H1 (cell line): ENCODE measurements around the gene CAPNS1. TPM values are rescaled to one million over a fixed set of nuclear protein-coding genes. Genes with fewer than 3 reads are reported as not detected.
A peak's percentile ranks its signal among the peaks of the same experiment; 100 is the strongest.

Source experiments
- CTCF ChIA-PET: fragments of 300-600 bp; sonication (Branson Sonifier 250); formaldehyde crosslinking; loops from one replicate; lab custom pipeline; 2021; ENCODE audit not compliant: partially characterized antibody; lab: Charles Lee
- POLR2A ChIA-PET: fragments of 300-600 bp; sonication (Branson Sonifier 250); formaldehyde crosslinking; loops from one replicate; lab custom pipeline; 2021; ENCODE audit warnings: inconsistent platforms; ENCODE audit not compliant: partially characterized antibody; lab: Charles Lee
- DNase-seq, 2 experiments: peaks; one replicate each; pipeline versions ENCODE4 v3.0.0 to v3.0.0-alpha.2; 2010 to 2022; ENCODE audit warnings: low spot score in 2 of 2, low read depth in 1 of 2, mixed read lengths in 1 of 2
- FAIRE-seq: peaks from 2 replicates; lab custom pipeline; 2011; peaks lifted over from hg19 to GRCh38; lab: Jason Lieb, UNC
- H2AFZ ChIP-seq: 2 replicates; pipeline ENCODE4 v1.8.1; 2012; ENCODE audit warnings: low read length, inconsistent platforms
- H2AK5ac ChIP-seq: 2 replicates; pipeline ENCODE4 v1.6.1; 2013; ENCODE audit warnings: low read depth, low read length
- H2BK120ac ChIP-seq: replicated peaks from 2 replicates; pipeline ENCODE3; 2013; ENCODE audit warnings: low read depth, low read length, inconsistent platforms
- H2BK12ac ChIP-seq: 2 replicates; pipeline ENCODE4 v1.6.1; 2013; ENCODE audit warnings: low read depth, low read length
- H2BK15ac ChIP-seq: 2 replicates; pipeline ENCODE4 v1.6.1; 2013; ENCODE audit warnings: low read length
- H2BK20ac ChIP-seq: 2 replicates; pipeline ENCODE4 v1.6.1; 2013; ENCODE audit warnings: low read length
- H2BK5ac ChIP-seq: 2 replicates; pipeline ENCODE4 v1.6.1; 2013; ENCODE audit warnings: low read depth, low read length
- H3K14ac ChIP-seq: 2 replicates; pipeline ENCODE4 v1.6.1; 2013; ENCODE audit warnings: inconsistent platforms; ENCODE audit not compliant: insufficient read length
- H3K18ac ChIP-seq: 2 replicates; pipeline ENCODE4 v1.6.1; 2013; ENCODE audit warnings: low read length; ENCODE audit errors: extremely low read depth
- H3K23ac ChIP-seq: 2 replicates; pipeline ENCODE4 v1.6.1; 2013; ENCODE audit warnings: inconsistent platforms; ENCODE audit not compliant: insufficient read length
- H3K23me2 ChIP-seq: 2 replicates; pipeline ENCODE4 v1.6.1; 2013; ENCODE audit warnings: low read depth, low read length
- H3K27ac ChIP-seq: 2 replicates; pipeline ENCODE4 v1.6.1; 2011; ENCODE audit warnings: low read depth, low read length, inconsistent platforms
- H3K27me3 ChIP-seq, 4 experiments: replicated peaks in 1 of 4; 1 replicate in 1 of 4; 2 replicates in 3 of 4; pipeline versions ENCODE4 v1.6.1 to v1.8.1; 2011 to 2013; ENCODE audit warnings: low read length in 3 of 4, mild to moderate bottlenecking in 3 of 4, inconsistent platforms in 2 of 4, mixed read lengths in 2 of 4, moderate library complexity in 1 of 4; ENCODE audit not compliant: control insufficient read depth in 3 of 4, insufficient read depth in 3 of 4; ENCODE audit errors: extremely low read depth in 1 of 4
- H3K36me3 ChIP-seq, 4 experiments: 2 replicates each; pipeline versions ENCODE4 v1.6.1 to v1.8.1; 2011 to 2013; ENCODE audit warnings: mild to moderate bottlenecking in 4 of 4, low read length in 3 of 4, moderate library complexity in 2 of 4, control low read depth in 1 of 4, inconsistent platforms in 1 of 4; ENCODE audit not compliant: insufficient read depth in 4 of 4, control insufficient read depth in 2 of 4
- H3K4ac ChIP-seq: replicated peaks from 2 replicates; pipeline ENCODE3; 2013; ENCODE audit warnings: low read length, low read depth, mixed read lengths, inconsistent platforms; ENCODE audit not compliant: insufficient read length
- H3K4me1 ChIP-seq, 4 experiments: replicated peaks in 1 of 4; 1 replicate in 1 of 4; 2 replicates in 3 of 4; pipeline versions ENCODE4 v1.6.1 to v1.8.1; 2011 to 2013; ENCODE audit warnings: low read length in 3 of 4, inconsistent platforms in 2 of 4, mixed read lengths in 1 of 4; ENCODE audit not compliant: insufficient read depth in 4 of 4, control insufficient read depth in 3 of 4
- H3K4me2 ChIP-seq, 2 experiments: 2 replicates each; pipeline versions ENCODE4 v1.6.1 to v1.8.1; 2011 to 2013; ENCODE audit warnings: low read depth in 2 of 2, low read length in 2 of 2, control low read depth in 1 of 2, inconsistent platforms in 1 of 2, mild to moderate bottlenecking in 1 of 2; ENCODE audit not compliant: insufficient read depth in 1 of 2
- H3K4me3 ChIP-seq, 4 experiments: fragments of 200-600, 300-600 bp in 1 of 4; sonication (generic), shearing (Covaris generic), sonication (Bioruptor Twin) in 1 of 4; 2 replicates each; pipeline versions ENCODE4 v1.5.1 to v1.8.1; 2011 to 2016; ENCODE audit warnings: low read length in 4 of 4, low read depth in 3 of 4, control low read depth in 2 of 4, inconsistent platforms in 2 of 4, mild to moderate bottlenecking in 2 of 4, mixed read lengths in 1 of 4, moderate library complexity in 1 of 4; ENCODE audit not compliant: insufficient read depth in 2 of 4; ENCODE audit errors: extremely low read depth in 1 of 4
- H3K56ac ChIP-seq: replicated peaks from 2 replicates; pipeline ENCODE3; 2013; ENCODE audit warnings: low read depth, mild to moderate bottlenecking, mixed read lengths, low read length, inconsistent platforms; ENCODE audit not compliant: insufficient read length
- H3K79me1 ChIP-seq: 2 replicates; pipeline ENCODE4 v1.6.1; 2013; ENCODE audit warnings: low read depth, low read length, control low read depth
- H3K79me2 ChIP-seq, 2 experiments: 2 replicates each; pipeline versions ENCODE4 v1.6.1 to v1.8.1; 2012 to 2013; ENCODE audit warnings: low read length in 2 of 2, mild to moderate bottlenecking in 2 of 2, inconsistent platforms in 1 of 2; ENCODE audit not compliant: insufficient read depth in 2 of 2, control insufficient read depth in 1 of 2
- H3K9ac ChIP-seq, 4 experiments: replicated peaks in 1 of 4; 1 replicate in 1 of 4; 2 replicates in 3 of 4; pipeline versions ENCODE4 v1.6.1 to v1.8.1; 2011 to 2013; ENCODE audit warnings: low read depth in 3 of 4, low read length in 3 of 4, control low read depth in 2 of 4, mild to moderate bottlenecking in 2 of 4, moderate library complexity in 2 of 4, inconsistent platforms in 1 of 4; ENCODE audit errors: extremely low read depth in 1 of 4
- H3K9me3 ChIP-seq, 2 experiments: 2 replicates each; pipeline versions ENCODE4 v1.6.1 to v1.8.1; 2012 to 2013; ENCODE audit warnings: mild to moderate bottlenecking in 2 of 2, moderate library complexity in 2 of 2, control low read depth in 1 of 2, inconsistent platforms in 1 of 2, low read depth in 1 of 2, low read length in 1 of 2, mixed read lengths in 1 of 2; ENCODE audit not compliant: insufficient read depth in 2 of 2
- H4K20me1 ChIP-seq, 2 experiments: replicated peaks in 1 of 2; 2 replicates each; pipeline versions ENCODE3 to v1.8.1; 2011 to 2013; ENCODE audit warnings: inconsistent platforms in 2 of 2, low read length in 2 of 2, mild to moderate bottlenecking in 1 of 2; ENCODE audit not compliant: insufficient read depth in 2 of 2, control insufficient read depth in 1 of 2
- H4K5ac ChIP-seq: 2 replicates; pipeline ENCODE4 v1.6.1; 2013; ENCODE audit warnings: low read length, low read depth, mixed read lengths, inconsistent platforms; ENCODE audit not compliant: insufficient read length
- H4K8ac ChIP-seq: 2 replicates; pipeline ENCODE4 v1.8.0; 2013; ENCODE audit warnings: mild to moderate bottlenecking, moderate library complexity, low read length, inconsistent platforms; ENCODE audit not compliant: insufficient read depth; ENCODE audit errors: extremely low read depth
- H4K91ac ChIP-seq: replicated peaks from 2 replicates; pipeline ENCODE3; 2013; ENCODE audit warnings: low read length, mixed read lengths, inconsistent platforms; ENCODE audit not compliant: insufficient read length
- CBX5 ChIP-seq: fragments of 300-800, 300-1000 bp; sonication (generic); IDR thresholded peaks from 2 replicates; pipeline ENCODE4 v1.7.1; 2016; ENCODE audit warnings: antibody characterized with exemption, low read length, low read depth
- GTF2F1 ChIP-seq: IDR thresholded peaks from 2 replicates; pipeline ENCODE4 v1.6.1; 2012; ENCODE audit warnings: low read depth, low read length, improper control_type of control experiment, borderline replicate concordance
- MAFK ChIP-seq: IDR thresholded peaks from 2 replicates; pipeline ENCODE4 v1.6.1; 2012; ENCODE audit warnings: low read depth, mild to moderate bottlenecking, improper control_type of control experiment, low read length
- POLR2AphosphoS5 ChIP-seq: IDR thresholded peaks from 2 replicates; pipeline ENCODE4 v1.6.1; 2011; ENCODE audit warnings: low read depth, low read length
- WGBS, 2 experiments: shearing (Covaris generic) in 1 of 2; methylation state at CpG; one replicate each; pipeline versions ENCODE4 v1.1.6 to v1.1.7; 2013 to 2015; ENCODE audit warnings: low lambda C conversion rate in 2 of 2, mixed read lengths in 2 of 2, inconsistent platforms in 1 of 2, low coverage in 1 of 2, missing lambda C conversion rate in 1 of 2; ENCODE audit not compliant: insufficient replicate concordance in 2 of 2, insufficient coverage in 1 of 2, insufficient read length in 1 of 2; ENCODE audit errors: extremely low coverage in 1 of 2, missing lambda C conversion rate in 1 of 2; 5-methylcytosine and 5-hydroxymethylcytosine counted together
- polyA plus RNA-seq, 7 experiments: library from polyadenylated mRNA; depleted of rRNA in 3 of 7; stranded (reverse) in 5 of 7; unstranded in 2 of 7; fragments of >200 nt in 5 of 7; fragments of 200-250 nt in 2 of 7; gene quantifications; 1 replicate in 5 of 7; 2 replicates in 1 of 7; 4 replicates in 1 of 7; pipeline versions ENCODE4 v1.2.1 to v1.2.3, GENCODE V29; 2011 to 2013; ENCODE audit warnings: missing spikeins in 2 of 7, mixed read lengths in 2 of 7
- total RNA-seq: library from RNA; stranded (reverse); fragmentation: NEBNext Ultra II Directional; extraction: Animal tissue kit (Norgen Biotek cat#: 25700); gene quantifications from 2 replicates; pipeline ENCODE4 v1.2.1, GENCODE V29; 2021

CAPNS1 gene
- total and polyA plus RNA-seq, 2 of the 8 experiments (the other 6 are each of a cell fraction or from before 2014, with no cell fraction given): 382 to 438 TPM

DNA sequence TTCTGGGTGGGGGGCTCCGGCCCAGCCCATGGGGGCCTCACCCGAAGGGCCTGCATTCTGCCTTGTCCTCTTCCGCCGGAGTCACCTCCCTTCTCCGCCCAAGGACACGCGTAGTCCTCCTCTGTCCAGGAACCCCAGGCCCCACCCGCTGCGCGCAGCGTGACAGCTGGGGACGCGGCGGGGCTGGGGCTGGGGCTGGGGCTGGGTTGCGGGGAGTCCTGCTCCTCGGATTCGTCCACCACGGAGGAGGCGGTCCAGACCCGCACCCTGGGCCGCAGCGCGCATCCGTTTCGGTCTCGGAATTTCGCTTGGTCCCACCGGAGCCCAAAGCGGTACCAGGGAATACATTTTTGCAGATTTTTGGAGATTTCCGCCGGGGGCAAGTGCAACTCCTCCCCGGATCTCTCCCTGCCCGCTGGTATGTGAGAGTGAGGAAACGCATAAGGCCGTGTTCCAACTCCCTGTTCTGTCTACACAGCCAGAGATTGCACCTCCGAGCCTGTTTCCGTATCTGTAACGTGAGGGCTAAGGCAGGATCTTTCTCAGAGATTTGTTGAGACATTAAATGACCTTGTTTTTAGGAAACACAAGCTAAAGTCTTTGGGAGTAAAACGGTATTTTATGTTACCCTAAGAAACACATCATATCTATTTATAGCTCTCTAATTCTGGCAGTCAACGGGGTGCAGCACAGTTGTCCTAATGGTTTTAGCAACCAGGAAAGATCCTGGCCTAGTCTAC is 12.7 kb downstream of the CAPNS1 start, which contains the start of gene COX7A1:
Gene COX7A1 (minus strand): TSS at position 96 of the 740 bp plus-strand sequence. CDS start 40 bp downstream, at position 56.
- no peak within 1 kb of the TSS for H4K5ac ChIP-seq
- WGBS, 2 experiments: 72% methylated on average over 22 of the region's 40 CpGs; no CpG with 5 or more reads in 1 of the 2 experiments
- H3K23ac ChIP-seq: no peak within 1 kb of the TSS
- H2AFZ ChIP-seq: no peak within 1 kb of the TSS
- H4K91ac ChIP-seq: no peak within 1 kb of the TSS
- H4K8ac ChIP-seq: no peak within 1 kb of the TSS
- peaks cover 0 to 8% of the 10 kb centered on the region in 2 experiments for H4K20me1 ChIP-seq
- H3K4me2 ChIP-seq: peak within 1 kb of the TSS; percentile 58 to 97
- no peak within 1 kb of the TSS for H2BK20ac ChIP-seq
- H3K79me1 ChIP-seq: no peaks in the 10 kb centered on the region
- H3K14ac ChIP-seq: no peak within 1 kb of the TSS
- ChIA-PET POLR2A (interaction anchor here (0.7 to 4.2 kb wide), 13 partner anchors 9 to 154 kb away, joined by 3 to 29 read pairs (median 5); partner anchors contain the start of genes CAPNS1, ZNF146 and ZNF565), CTCF (interaction anchor here (0.6 to 2.9 kb wide), 5 partner anchors 8 to 577 kb away, joined by 3 to 17 read pairs (median 5); no protein-coding TSS in a partner anchor)
- no peaks in the 10 kb centered on the region for H3K79me2 ChIP-seq
- peak within 1 kb of the TSS; percentile 21 to 47 (median 38); a peak in 7 of 8 replicates for H3K4me3 ChIP-seq
- H2AK5ac ChIP-seq: no peak within 1 kb of the TSS
- no peak within 1 kb of the TSS for H2BK15ac ChIP-seq
- H2BK12ac ChIP-seq: no peak within 1 kb of the TSS
- no peak for DNase-seq
- H3K56ac ChIP-seq: no peak within 1 kb of the TSS
- no peak within 1 kb of the TSS; the same call in 1 of the 2 replicates for H2BK5ac ChIP-seq
- no peaks in the 10 kb centered on the region for H3K9me3 ChIP-seq
- H3K27ac ChIP-seq: no peak within 1 kb of the TSS
- no peak for FAIRE-seq
- H3K27me3 ChIP-seq: no peaks in the 10 kb centered on the region
- peaks cover 4 to 24% (median 7%) of the 10 kb centered on the region in 4 experiments; a peak in 5 of 8 replicates for H3K36me3 ChIP-seq
- no peak within 1 kb of the TSS for H2BK120ac ChIP-seq
- H3K18ac ChIP-seq: no peak within 1 kb of the TSS; the same call in 1 of the 2 replicates
- no peak within 1 kb of the TSS for H3K4ac ChIP-seq
- H3K9ac ChIP-seq: no peak within 1 kb of the TSS; a peak in 1 of 7 replicates
- H3K23me2 ChIP-seq: peaks cover 13% of the 10 kb centered on the region; the same call in 1 of the 2 replicates
- H3K4me1 ChIP-seq: peaks cover 0 to 5% (median 0%) of the 10 kb centered on the region in 4 experiments; a peak in 1 of 7 replicates
- TF ChIP-seq POLR2AphosphoS5: no peak
- TF ChIP-seq CBX5: no peak
- TF ChIP-seq GTF2F1: no peak
- no peak for TF ChIP-seq MAFK
